K562 (cell line): ENCODE data around the gene GMDS. TPM values are rescaled to one million over a fixed set of nuclear protein-coding genes. Genes with fewer than 3 reads are reported as not detected.

Experiments
- ATAC-seq: fragments of 200-7000 bp; cut with Tn5 transposase; 3 replicates; pipeline ENCODE4 v1.9.1; 2020; ENCODE audit warnings: moderate library complexity
- BruUV-seq: library from RNA; stranded (reverse); fragments of 400-500 nt; replicated peaks from 2 replicates; lab custom pipeline; 2021; lab: Mats Ljungman, UMichigan
- CTCF ChIA-PET: fragments of 300-600 bp; formaldehyde crosslinking; extraction: SDS; loops from one replicate; lab custom pipeline; 2021; ENCODE audit warnings: low intra/inter-chr PET ratio; lab: Yijun Ruan, JAX
- POLR2A ChIA-PET: fragments of 300-600, 350-650 bp; sonication (Branson Sonifier 250); formaldehyde crosslinking; extraction: SDS; loops from one replicate; lab custom pipeline; 2021; ENCODE audit warnings: antibody characterized with exemption, inconsistent platforms; lab: Yijun Ruan, JAX
- DNase-seq, 4 experiments: peaks; one replicate each; pipeline versions ENCODE4 v3.0.0 to v3.0.0-alpha.2; 2011 to 2018; ENCODE audit warnings: low spot score in 3 of 4, mixed read lengths in 3 of 4; ENCODE audit errors: extremely low read depth in 1 of 4
- FAIRE-seq: peaks from 2 replicates; lab custom pipeline; 2011; peaks lifted over from hg19 to GRCh38; lab: Jason Lieb, UNC
- H2AFZ ChIP-seq: 2 replicates; pipeline ENCODE4 v1.6.0; 2011; ENCODE audit warnings: low read depth, low read length, control low read depth, inconsistent platforms
- H3K27ac ChIP-seq: fragments of 200-600 bp; 3 replicates; pipeline ENCODE4 v1.8.0; 2011; ENCODE audit warnings: low read depth, mild to moderate bottlenecking, control low read depth, inconsistent platforms, low read length, moderate library complexity, mixed read lengths; ENCODE audit errors: extremely low read depth
- H3K27me3 ChIP-seq, 2 experiments: fragments of 300-600 bp in 1 of 2; 2 replicates in 1 of 2; 3 replicates in 1 of 2; pipeline versions ENCODE4 v1.6.0 to v1.8.0; 2011; ENCODE audit warnings: inconsistent platforms in 2 of 2, low read length in 2 of 2, mild to moderate bottlenecking in 1 of 2, mixed read lengths in 1 of 2, moderate library complexity in 1 of 2; ENCODE audit not compliant: control insufficient read depth in 2 of 2, insufficient read depth in 2 of 2
- H3K36me3 ChIP-seq: fragments of 300-600 bp; 3 replicates; pipeline ENCODE4 v1.8.0; 2011; ENCODE audit warnings: mild to moderate bottlenecking, low read length, inconsistent platforms; ENCODE audit not compliant: control insufficient read depth, insufficient read depth
- H3K4me1 ChIP-seq, 2 experiments: fragments of 200-600 bp in 1 of 2; replicated peaks in 1 of 2; 2 replicates in 1 of 2; 3 replicates in 1 of 2; pipeline versions ENCODE4 v1.5.1 to v1.8.0; 2011; ENCODE audit warnings: inconsistent platforms in 2 of 2, low read length in 2 of 2, mild to moderate bottlenecking in 1 of 2, mixed read lengths in 1 of 2, moderate library complexity in 1 of 2; ENCODE audit not compliant: control insufficient read depth in 2 of 2, insufficient read depth in 2 of 2
- H3K4me2 ChIP-seq: 2 replicates; pipeline ENCODE4 v1.6.1; 2011; ENCODE audit warnings: low read length, control low read depth, inconsistent platforms, mixed read lengths; ENCODE audit not compliant: insufficient read depth
- H3K4me3 ChIP-seq: fragments of 200-600 bp; sonication (generic), shearing (Covaris generic); 2 replicates; pipeline ENCODE4 v1.5.1; 2016; ENCODE audit warnings: control low read depth, inconsistent platforms
- H3K79me2 ChIP-seq: fragments of 200-600 bp; 3 replicates; pipeline ENCODE4 v1.8.0; 2011; ENCODE audit warnings: low read length, inconsistent platforms; ENCODE audit not compliant: control insufficient read depth, insufficient read depth
- H3K9ac ChIP-seq, 2 experiments: 2 replicates each; pipeline versions ENCODE4 v1.6.0 to v1.6.1; 2011; ENCODE audit warnings: low read depth in 2 of 2, low read length in 2 of 2, control low read depth in 1 of 2, inconsistent platforms in 1 of 2, mild to moderate bottlenecking in 1 of 2, mixed read lengths in 1 of 2; ENCODE audit not compliant: insufficient read depth in 1 of 2
- H3K9me1 ChIP-seq: one replicate; pipeline ENCODE4 v1.6.0; 2011; ENCODE audit warnings: inconsistent platforms, mild to moderate bottlenecking, low read length, moderate library complexity; ENCODE audit not compliant: control insufficient read depth, insufficient read depth
- H3K9me3 ChIP-seq: replicated peaks from 2 replicates; pipeline ENCODE4 v1.5.1; 2011; ENCODE audit warnings: low read depth, low read length, inconsistent platforms; ENCODE audit not compliant: control insufficient read depth, insufficient read depth
- H4K20me1 ChIP-seq: replicated peaks from 2 replicates; pipeline ENCODE4 v1.6.1; 2011; ENCODE audit warnings: low read length, inconsistent platforms, mixed read lengths; ENCODE audit not compliant: control insufficient read depth, insufficient read depth
- ATF7 ChIP-seq: fragments of 450-650 bp; IDR thresholded peaks from 2 replicates; pipeline ENCODE4 v1.7.1; 2014; ENCODE audit warnings: mild to moderate bottlenecking, moderate library complexity
- E2F4 ChIP-seq: sonication (generic); formaldehyde crosslinking; IDR thresholded peaks from 2 replicates; pipeline ENCODE4 v1.8.0; 2022; ENCODE audit warnings: mild to moderate bottlenecking, low read depth, missing genetic modification reagents
- FOSL1 ChIP-seq: fragments of 200-800 bp; sonication (Bioruptor generic); conservative IDR thresholded peaks from 2 replicates; pipeline ENCODE4 v1.6.1; 2016; ENCODE audit warnings: missing genetic modification characterization, missing compliant biosample characterization
- OTX1 ChIP-seq: fragments of 450-650 bp; formaldehyde crosslinking; IDR thresholded peaks from 2 replicates; pipeline ENCODE4 v1.4.0; 2022; ENCODE audit warnings: mild to moderate bottlenecking
- PTTG1 ChIP-seq: fragments of 450-650 bp; IDR thresholded peaks from 2 replicates; pipeline ENCODE4 v1.6.1; 2016; ENCODE audit warnings: low read depth, mild to moderate bottlenecking, missing genetic modification characterization, missing compliant biosample characterization
- WGBS: fragments of 100-300 bp; shearing (Covaris generic); methylation state at CpG from one replicate; pipeline ENCODE4 v1.1.6; 2016; ENCODE audit warnings: low coverage, mixed read lengths; ENCODE audit not compliant: insufficient coverage; ENCODE audit errors: missing lambda C conversion rate; 5-methylcytosine and 5-hydroxymethylcytosine counted together
- in situ Hi-C: fragments of 300-500 bp; cut with MboI; formaldehyde crosslinking; loops from 4 replicates; pipeline ENCODE4 v1.15.0; 2018; ENCODE audit warnings: inconsistent platforms, mixed read lengths
- intact Hi-C: fragments of 100-400 bp; cut with micrococcal nuclease; formaldehyde crosslinking; loops from 2 replicates; pipeline ENCODE4 v1.14.2; 2022
- polyA plus RNA-seq, 8 experiments: library from polyadenylated mRNA; depleted of rRNA in 4 of 8; stranded (reverse) in 5 of 8; unstranded in 3 of 8; fragments of >200 nt; fragmentation: Nextera tagmentation in 2 of 8; fragmentation: Illumina TruSeq in 1 of 8; extraction: Ambion mirVana in 2 of 8; extraction: Trizol in 1 of 8; gene quantifications; 2 replicates each; pipeline versions ENCODE4 v1.2.1 to v1.2.3, GENCODE V29; 2011 to 2014; ENCODE audit warnings: inconsistent platforms in 1 of 8, missing spikeins in 1 of 8
- total RNA-seq, 7 experiments: library from RNA; depleted of rRNA in 6 of 7; stranded (reverse); fragments of >200 nt in 6 of 7; fragmentation: Illumina TruSeq in 2 of 7; extraction: Trizol in 2 of 7; gene quantifications; 2 replicates each; pipeline versions ENCODE4 v1.2.1 to v1.2.3, GENCODE V29; 2011 to 2021; ENCODE audit warnings: low replicate concordance in 1 of 7

The GMDS gene
- total and polyA plus RNA-seq, 9 of the 15 experiments (the other 6 are each of a cell fraction or from before 2014, with no cell fraction given), result 0.48 to 31.8 (median 13.4) TPM

- BruUV-seq, result no TSS peak
- no peaks in the 10 kb centered on the region for H3K79me2 ChIP-seq
- intact Hi-C loops, result no loop called here
- no peaks in the 10 kb centered on the region for H3K36me3 ChIP-seq
- no peak overlapping the region for H3K4me2 ChIP-seq
- no peak overlapping the region for H3K9ac ChIP-seq
- DNase-seq (no peak), FAIRE-seq (no peak)
- no peaks in the 10 kb centered on the region for H3K9me1 ChIP-seq
- no peaks in the 10 kb centered on the region for H3K9me3 ChIP-seq
- TF ChIP-seq ATF7 (no peak), E2F4 (CRISPR knock-in tag) (no peak), PTTG1 (tag) (no peak), OTX1 (CRISPR knock-in tag) (no peak), FOSL1 (tag) (no peak)
- TF ChIP-seq, all 486 proteins: peak for 0
- WGBS, result 38% methylated on average over 9 of the region's 9 CpGs
- in situ Hi-C loops, result no loop called here
- Histone ChIP-seq H3K4me1 (no peaks in the 10 kb centered on the region), H4K20me1 (peaks cover 19% of the 10 kb centered on the region; the same call in 1 of the 2 replicates), H3K27ac (no peak overlapping the region), H3K4me3 (no peak overlapping the region), H3K27me3 (peaks cover 5 to 15% of the 10 kb centered on the region in 2 experiments; a peak in 4 of 5 replicates), H2AFZ (no peak overlapping the region)
- POLR2A ChIA-PET, result no interaction called here
- no peak for ATAC-seq
- CTCF ChIA-PET, result no interaction called here
These were observed 13.0 kb downstream of the GMDS start for GRCh38 chr6:2232445-2232844.
